Cardiac fibroblast (primary cell): Measurements from ENCODE around the gene PRPF39.

Source experiments
- DNase-seq, 2 donors: peaks; one replicate each; pipeline versions ENCODE4 v3.0.0 to v3.0.0-alpha.2; 2010; ENCODE audit warnings: low read depth in 2 of 2
- H3K4me3 ChIP-seq, 2 donors: replicated peaks in 1 of 2; 1 replicate in 1 of 2; 2 replicates in 1 of 2; pipeline ENCODE4 v1.5.1; 2011; ENCODE audit warnings: low read depth in 2 of 2, low read length in 2 of 2, mild to moderate bottlenecking in 2 of 2, moderate library complexity in 1 of 2
- CTCF ChIP-seq: IDR thresholded peaks from one replicate; pipeline ENCODE4 v1.5.1; 2011; ENCODE audit warnings: low read depth, mild to moderate bottlenecking, low read length, inconsistent platforms

The PRPF39 gene

GRCh38 chr14:45048385-45048784 lies 35.5 kb upstream of the PRPF39 start:
- no peak overlapping the region for H3K4me3 ChIP-seq
- no peak for DNase-seq
- TF ChIP-seq CTCF = no peak

GRCh38 chr14:45051180-45051579 lies 32.7 kb upstream of the PRPF39 start:
- no peak for TF ChIP-seq CTCF
- peak in 1 of 2 donors; percentile 5 for DNase-seq
- H3K4me3 ChIP-seq = no peak overlapping the region

- DNase-seq = no peak
Measured at GRCh38 chr14:45051896-45052295, 32.0 kb upstream of the PRPF39 start.

GRCh38 chr14:45057349-45057748 lies 26.6 kb upstream of the PRPF39 start:
- no peak overlapping the region for H3K4me3 ChIP-seq
- DNase-seq = no peak
- TF ChIP-seq CTCF = no peak

More at GRCh38 chr14:45051896-45052295, 32.0 kb upstream of the PRPF39 start:
- H3K4me3 ChIP-seq = no peak overlapping the region
- TF ChIP-seq CTCF = no peak

GRCh38 chr14:45057881-45058364 lies 26.0 kb upstream of the PRPF39 start:
- H3K4me3 ChIP-seq = no peak overlapping the region
- DNase-seq = no peak
- TF ChIP-seq CTCF = no peak

- H3K4me3 ChIP-seq = no peak overlapping the region
- no peak for TF ChIP-seq CTCF
- DNase-seq = peak in 1 of 2 donors; percentile 8
Measured at GRCh38 chr14:45060551-45060950, 23.4 kb upstream of the PRPF39 start.

GRCh38 chr14:45065540-45065939 lies 18.4 kb upstream of the PRPF39 start:
- no peak overlapping the region for H3K4me3 ChIP-seq
- no peak for TF ChIP-seq CTCF
- DNase-seq = peak in 1 of 2 donors; percentile 20
